Mesendoderm (in vitro differentiated cells): ENCODE measurements around the gene PHF21A.

Experiments used
- DNase-seq: peaks from one replicate; pipeline ENCODE4 v3.0.0; 2013
- H2AK5ac ChIP-seq: 2 replicates; pipeline ENCODE4 v1.6.1; 2013; ENCODE audit warnings: low read length, inconsistent platforms
- H2BK120ac ChIP-seq: 2 replicates; pipeline ENCODE4 v1.6.1; 2013; ENCODE audit warnings: low read depth, mild to moderate bottlenecking, low read length, moderate library complexity, mixed read lengths
- H2BK15ac ChIP-seq: replicated peaks from 2 replicates; pipeline ENCODE4 v1.6.1; 2013; ENCODE audit warnings: low read depth, mild to moderate bottlenecking, moderate library complexity
- H2BK5ac ChIP-seq: 2 replicates; pipeline ENCODE4 v1.6.1; 2013; ENCODE audit warnings: low read length, inconsistent platforms
- H3K18ac ChIP-seq: 2 replicates; pipeline ENCODE4 v1.6.1; 2013; ENCODE audit warnings: mild to moderate bottlenecking, low read length, mixed read lengths
- H3K23ac ChIP-seq: one replicate; pipeline ENCODE4 v1.6.1; 2013; ENCODE audit warnings: low read length
- H3K27ac ChIP-seq: 2 replicates; pipeline ENCODE4 v1.5.1; 2013; ENCODE audit warnings: low read depth, mild to moderate bottlenecking, inconsistent platforms, low read length, moderate library complexity
- H3K27me3 ChIP-seq: 2 replicates; pipeline ENCODE4 v1.6.1; 2013; ENCODE audit warnings: low read length, control low read depth, mild to moderate bottlenecking, inconsistent platforms; ENCODE audit not compliant: insufficient read depth, poor library complexity
- H3K36me3 ChIP-seq: 2 replicates; pipeline ENCODE4 v1.6.1; 2013; ENCODE audit warnings: low read length, inconsistent platforms; ENCODE audit not compliant: control insufficient read depth, insufficient read depth
- H3K4ac ChIP-seq: one replicate; pipeline ENCODE4 v1.6.1; 2013; ENCODE audit warnings: low read depth, mild to moderate bottlenecking, low read length, moderate library complexity
- H3K4me1 ChIP-seq: 2 replicates; pipeline ENCODE4 v1.6.1; 2013; ENCODE audit warnings: low read depth, low read length, inconsistent platforms; ENCODE audit not compliant: control insufficient read depth
- H3K4me2 ChIP-seq: 2 replicates; pipeline ENCODE4 v1.6.1; 2013; ENCODE audit warnings: low read length
- H3K4me3 ChIP-seq: 2 replicates; pipeline ENCODE4 v1.5.1; 2013; ENCODE audit warnings: mild to moderate bottlenecking, low read length
- H3K56ac ChIP-seq: one replicate; pipeline ENCODE4 v1.6.1; 2013; ENCODE audit warnings: low read length
- H3K79me1 ChIP-seq: 2 replicates; pipeline ENCODE4 v1.6.1; 2013; ENCODE audit warnings: low read length, inconsistent platforms
- H3K79me2 ChIP-seq: 2 replicates; pipeline ENCODE4 v1.6.1; 2013; ENCODE audit warnings: mild to moderate bottlenecking, low read length; ENCODE audit not compliant: control insufficient read depth, insufficient read depth
- H3K9ac ChIP-seq: 2 replicates; pipeline ENCODE4 v1.6.1; 2013; ENCODE audit warnings: low read length, inconsistent platforms
- H4K5ac ChIP-seq: one replicate; pipeline ENCODE4 v1.6.1; 2013; ENCODE audit warnings: low read length
- H4K8ac ChIP-seq: one replicate; pipeline ENCODE4 v1.6.1; 2013; ENCODE audit warnings: low read depth, mild to moderate bottlenecking, control low read depth, low read length, moderate library complexity
- WGBS: extraction: QIAGEN DNeasy Blood & Tissue Kit; methylation state at CpG from one replicate; pipeline ENCODE4 v1.1.7; 2013; ENCODE audit warnings: low lambda C conversion rate, missing lambda C conversion rate; ENCODE audit not compliant: insufficient coverage; ENCODE audit errors: extremely low coverage; 5-methylcytosine and 5-hydroxymethylcytosine counted together

The PHF21A gene

DNA sequence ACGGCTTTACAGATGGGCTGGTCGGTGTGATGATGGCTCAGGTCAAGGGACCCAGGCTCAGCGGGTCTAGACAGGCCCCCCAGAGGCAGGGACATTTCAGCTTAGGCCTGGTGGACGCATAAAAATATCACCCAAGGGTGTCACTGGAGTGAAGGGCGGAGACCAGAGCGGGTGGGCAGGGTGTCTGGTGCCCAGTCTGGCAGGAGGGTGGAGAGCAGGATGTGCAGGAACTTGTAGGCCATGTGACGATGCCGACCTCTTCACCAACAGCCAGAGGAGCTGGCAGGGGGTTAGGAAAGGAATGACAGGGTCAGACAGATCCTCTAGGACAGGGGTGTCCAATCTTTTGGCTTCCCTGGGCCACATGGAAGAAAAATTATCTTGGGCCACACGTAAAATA lies 231.3 kb downstream of the PHF21A start:
- Histone ChIP-seq H3K27me3 (no peaks in the 10 kb centered on the region), H3K56ac (no peak overlapping the region), H3K9ac (no peak overlapping the region), H2BK15ac (no peak overlapping the region), H3K4ac (no peak overlapping the region), H2BK5ac (no peak overlapping the region), H3K4me2 (no peak overlapping the region), H4K8ac (no peak overlapping the region), H2BK120ac (no peak overlapping the region), H3K18ac (no peak overlapping the region), H3K4me3 (no peak overlapping the region), H4K5ac (no peak overlapping the region), H3K4me1 (no peaks in the 10 kb centered on the region), H3K79me2 (no peaks in the 10 kb centered on the region), H2AK5ac (no peak overlapping the region), H3K36me3 (no peaks in the 10 kb centered on the region), H3K27ac (no peak overlapping the region), H3K79me1 (no peaks in the 10 kb centered on the region), H3K23ac (no peak overlapping the region)
- no CpG with 5 or more reads among the region's 9 CpGs for WGBS
- no peak for DNase-seq

DNA sequence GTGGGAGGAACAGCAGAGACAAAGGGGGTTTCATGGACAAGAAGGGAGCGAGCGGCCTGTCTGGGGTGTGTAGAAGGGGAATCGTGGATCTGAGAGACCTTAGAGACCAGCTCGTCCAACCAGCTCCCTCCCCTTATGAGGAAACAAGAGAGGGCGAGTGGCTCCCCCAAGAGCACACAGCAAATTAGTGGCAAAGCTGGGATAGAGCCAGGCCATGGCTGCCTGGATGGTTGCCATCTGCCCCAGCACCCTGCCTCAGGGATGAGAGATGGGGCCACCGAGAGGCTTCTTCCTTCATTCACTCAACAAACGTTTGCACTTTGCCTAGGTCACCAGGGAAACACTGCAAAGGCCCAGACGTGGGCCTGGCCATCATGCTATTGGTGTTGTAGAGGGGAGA lies 231.7 kb downstream of the PHF21A start:
- H3K56ac ChIP-seq, result no peak overlapping the region
- H3K27me3 ChIP-seq, result no peaks in the 10 kb centered on the region
- H3K9ac ChIP-seq, result no peak overlapping the region
- no CpG with 5 or more reads among the region's 8 CpGs for WGBS
- no peaks in the 10 kb centered on the region for H3K36me3 ChIP-seq
- H2AK5ac ChIP-seq, result no peak overlapping the region
- H3K4me3 ChIP-seq, result no peak overlapping the region
- H3K79me1 ChIP-seq, result no peaks in the 10 kb centered on the region
- H3K18ac ChIP-seq, result no peak overlapping the region
- no peak for DNase-seq
- no peak overlapping the region for H3K23ac ChIP-seq
- H3K79me2 ChIP-seq, result no peaks in the 10 kb centered on the region
- no peak overlapping the region for H3K27ac ChIP-seq
- no peak overlapping the region for H2BK5ac ChIP-seq
- no peak overlapping the region for H3K4me2 ChIP-seq
- H3K4ac ChIP-seq, result no peak overlapping the region
- no peak overlapping the region for H2BK15ac ChIP-seq
- H3K4me1 ChIP-seq, result no peaks in the 10 kb centered on the region
- H4K5ac ChIP-seq, result no peak overlapping the region
- H2BK120ac ChIP-seq, result no peak overlapping the region
- H4K8ac ChIP-seq, result no peak overlapping the region

DNA sequence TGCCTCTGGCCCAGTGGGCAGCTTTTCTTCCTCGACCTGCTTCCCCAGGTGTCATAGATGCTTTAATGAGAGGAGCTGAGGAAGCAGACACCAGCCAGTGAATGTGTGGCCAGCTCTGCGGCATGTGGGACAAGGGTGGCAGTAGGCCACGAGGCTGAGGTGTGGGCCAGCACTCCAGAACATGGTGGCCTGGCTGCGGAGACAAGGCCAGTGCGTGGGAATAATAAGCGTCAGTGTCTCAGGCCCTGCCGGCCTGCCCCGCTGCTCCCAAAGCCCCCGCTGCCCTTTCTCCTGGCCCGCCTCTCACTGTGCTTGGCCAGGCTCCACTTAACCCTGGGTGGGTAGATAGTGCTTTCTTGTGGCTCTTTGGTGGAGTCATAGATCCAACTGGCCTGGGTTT lies 233.7 kb downstream of the PHF21A start:
- Histone ChIP-seq H3K4me1 (no peaks in the 10 kb centered on the region), H3K56ac (no peak overlapping the region), H3K4me2 (no peak overlapping the region), H3K79me2 (no peaks in the 10 kb centered on the region), H3K18ac (no peak overlapping the region), H2BK15ac (no peak overlapping the region), H3K4me3 (no peak overlapping the region), H3K9ac (no peak overlapping the region), H4K5ac (no peak overlapping the region), H3K23ac (no peak overlapping the region), H2AK5ac (no peak overlapping the region), H3K27me3 (no peaks in the 10 kb centered on the region), H3K4ac (no peak overlapping the region), H4K8ac (no peak overlapping the region), H3K36me3 (no peaks in the 10 kb centered on the region), H2BK5ac (no peak overlapping the region), H2BK120ac (no peak overlapping the region), H3K79me1 (no peaks in the 10 kb centered on the region), H3K27ac (no peak overlapping the region)
- DNase-seq, result no peak
- WGBS, result no CpG with 5 or more reads among the region's 10 CpGs

DNA sequence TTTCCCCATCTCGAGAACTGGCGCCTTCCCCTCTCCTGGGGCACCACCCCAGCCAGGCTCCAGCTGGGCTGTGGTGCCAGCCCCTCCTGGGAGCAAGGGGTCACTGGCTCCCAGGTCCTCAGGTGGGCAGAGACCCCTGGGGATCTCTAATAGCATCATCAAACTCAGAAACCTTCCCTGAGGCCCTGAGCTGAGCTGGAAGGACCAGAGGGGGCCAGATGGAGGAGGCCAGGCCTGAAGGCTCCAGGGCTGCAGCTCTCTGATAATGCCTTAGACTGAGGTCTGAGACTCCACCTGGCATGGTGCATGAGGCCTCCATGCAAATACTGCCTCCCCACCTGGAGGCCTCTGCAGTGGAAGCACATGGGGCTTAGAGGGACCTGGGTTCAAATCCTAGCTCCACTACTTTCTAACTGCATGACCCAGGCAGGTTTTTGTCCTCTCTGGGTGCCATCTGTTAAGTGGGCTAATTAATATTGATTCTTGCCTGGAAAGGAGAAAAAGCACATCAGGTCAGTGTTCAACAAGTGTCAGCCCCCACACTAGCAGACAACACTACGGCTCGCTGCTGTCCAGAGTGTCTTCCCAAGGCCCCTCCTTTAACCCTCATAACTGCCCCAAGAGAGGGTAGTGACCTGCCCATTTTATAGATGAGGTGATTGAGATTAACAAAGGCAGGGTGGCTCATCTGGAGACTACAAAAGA lies 234.3 kb downstream of the PHF21A start:
- Histone ChIP-seq H2BK15ac (no peak overlapping the region), H3K36me3 (no peaks in the 10 kb centered on the region), H4K8ac (no peak overlapping the region), H3K79me1 (no peaks in the 10 kb centered on the region), H3K23ac (no peak overlapping the region), H3K4me3 (no peak overlapping the region), H4K5ac (no peak overlapping the region), H3K27ac (no peak overlapping the region), H3K4me2 (no peak overlapping the region), H2AK5ac (no peak overlapping the region), H3K27me3 (no peaks in the 10 kb centered on the region), H3K4ac (no peak overlapping the region), H3K56ac (no peak overlapping the region), H2BK120ac (no peak overlapping the region), H3K4me1 (no peaks in the 10 kb centered on the region), H3K18ac (no peak overlapping the region), H3K9ac (no peak overlapping the region), H2BK5ac (no peak overlapping the region), H3K79me2 (no peaks in the 10 kb centered on the region)
- no peak for DNase-seq
- WGBS, result no CpG with 5 or more reads among the region's 4 CpGs

DNA sequence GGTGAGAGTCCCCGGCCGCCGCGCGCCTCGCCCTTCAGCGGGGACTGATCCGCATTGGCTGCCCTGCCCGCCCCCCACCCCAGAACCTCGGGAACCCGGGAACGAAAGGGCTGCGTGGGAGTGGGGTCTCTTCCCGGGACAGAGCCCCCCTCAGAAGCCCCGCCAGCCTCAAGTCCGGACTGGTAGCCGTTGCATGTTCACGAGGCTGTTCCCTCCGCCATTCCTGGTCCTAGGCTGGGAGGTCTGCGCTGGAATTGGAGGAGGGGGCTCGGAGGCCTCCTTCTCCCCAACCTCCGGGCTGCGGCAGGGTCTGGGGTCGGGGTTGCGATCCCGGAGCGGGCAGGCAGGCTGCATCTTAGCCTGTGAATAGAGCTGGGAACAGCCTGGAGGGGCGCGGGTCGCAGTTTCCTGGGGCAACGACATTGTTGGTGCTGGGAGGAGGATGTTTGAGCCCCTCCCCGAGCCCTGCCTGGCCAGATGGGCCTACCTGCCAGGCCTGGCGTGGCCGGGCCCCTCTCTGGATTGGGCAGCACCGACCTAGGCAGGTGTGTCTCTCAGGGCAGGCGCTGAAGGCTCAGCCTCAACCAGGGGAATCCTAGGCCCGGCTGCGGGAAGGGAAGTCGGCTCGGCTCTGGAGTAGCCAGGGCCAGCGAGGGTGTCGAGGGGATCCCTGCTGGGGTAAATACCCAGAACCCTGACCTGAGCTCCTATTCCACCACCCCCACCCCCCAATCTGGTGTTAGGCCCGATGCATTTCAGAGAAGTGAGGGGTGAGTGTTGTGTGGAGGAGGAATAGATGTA lies 235.1 kb downstream of the PHF21A start:
- H3K79me2 ChIP-seq, result no peaks in the 10 kb centered on the region
- no peaks in the 10 kb centered on the region for H3K27me3 ChIP-seq
- H4K5ac ChIP-seq, result no peak overlapping the region
- H3K4me2 ChIP-seq, result peak overlapping the region; percentile 64
- no peaks in the 10 kb centered on the region for H3K79me1 ChIP-seq
- no CpG with 5 or more reads among the region's 43 CpGs for WGBS
- no peak overlapping the region for H4K8ac ChIP-seq
- no peak overlapping the region for H3K27ac ChIP-seq
- H2AK5ac ChIP-seq, result no peak overlapping the region
- H3K4me3 ChIP-seq, result peak overlapping the region; percentile 47
- H3K18ac ChIP-seq, result no peak overlapping the region
- H3K9ac ChIP-seq, result peak overlapping the region; percentile 54
- H2BK5ac ChIP-seq, result no peak overlapping the region
- no peaks in the 10 kb centered on the region for H3K4me1 ChIP-seq
- H3K36me3 ChIP-seq, result no peaks in the 10 kb centered on the region
- H2BK120ac ChIP-seq, result no peak overlapping the region
- H3K23ac ChIP-seq, result no peak overlapping the region
- H3K56ac ChIP-seq, result peak overlapping the region; percentile 73
- peak; percentile 54 for DNase-seq
- H3K4ac ChIP-seq, result no peak overlapping the region
- no peak overlapping the region for H2BK15ac ChIP-seq
